PC-3 (cell line): ENCODE results near the gene KRT2. TPM values are rescaled to one million over a fixed set of nuclear protein-coding genes. Genes with fewer than 3 reads are reported as not detected.

ENCODE experiments used
- ATAC-seq: fragments of 200-7000 bp; cut with Tn5 transposase; 2 replicates; pipeline ENCODE4 v1.9.1; 2020; ENCODE audit warnings: mild to moderate bottlenecking, moderate library complexity
- BruUV-seq: library from RNA; stranded (reverse); fragments of 400-500 nt; replicated peaks from 2 replicates; lab custom pipeline; 2021; lab: Mats Ljungman, UMichigan
- CTCF ChIA-PET: fragments of 300-600 bp; sonication (Branson Sonifier 250); formaldehyde crosslinking; loops from one replicate; lab custom pipeline; 2022; ENCODE audit warnings: antibody characterized with exemption; lab: Charles Lee
- POLR2A ChIA-PET: fragments of 300-600 bp; sonication (Branson Sonifier 250); formaldehyde crosslinking; loops from one replicate; lab custom pipeline; 2022; ENCODE audit warnings: antibody characterized with exemption; ENCODE audit not compliant: unreplicated experiment; lab: Charles Lee
- DNase-seq: peaks from one replicate; pipeline ENCODE4 v3.0.0-alpha.2; 2015
- H2AFZ ChIP-seq: fragments of 300-600 bp; sonication (generic); 2 replicates; pipeline ENCODE4 v1.6.0; 2016; ENCODE audit warnings: antibody characterized with exemption, low read length
- H3F3A ChIP-seq: fragments of 300-600 bp; sonication (generic); one replicate; pipeline ENCODE4 v1.6.0; 2017; ENCODE audit warnings: antibody characterized with exemption, low read length, control low read depth, mild to moderate bottlenecking; ENCODE audit not compliant: unreplicated experiment
- H3K27ac ChIP-seq: fragments of 300-600 bp; sonication (generic); 2 replicates; pipeline ENCODE4 v1.5.1; 2016; ENCODE audit warnings: mild to moderate bottlenecking, low read length
- H3K27me3 ChIP-seq: fragments of 300-600 bp; sonication (generic); 2 replicates; pipeline ENCODE4 v1.6.1; 2016; ENCODE audit warnings: low read length, mixed read lengths
- H3K36me3 ChIP-seq: fragments of 300-600 bp; sonication (generic); 2 replicates; pipeline ENCODE4 v1.6.1; 2016; ENCODE audit warnings: low read depth, mixed run types, low read length, mixed read lengths
- H3K4me1 ChIP-seq: fragments of 300-600 bp; sonication (generic); 2 replicates; pipeline ENCODE4 v1.5.1; 2016; ENCODE audit warnings: low read length; ENCODE audit not compliant: insufficient read depth
- H3K4me2 ChIP-seq: fragments of 300-600 bp; sonication (generic); 2 replicates; pipeline ENCODE4 v1.6.0; 2016; ENCODE audit warnings: low read length
- H3K4me3 ChIP-seq: fragments of 300-600 bp; sonication (generic); 2 replicates; pipeline ENCODE4 v1.5.1; 2016; ENCODE audit warnings: mild to moderate bottlenecking, low read length, mixed read lengths
- H3K79me2 ChIP-seq: fragments of 300-600 bp; sonication (generic); 2 replicates; pipeline ENCODE4 v1.6.1; 2017; ENCODE audit warnings: low read length, mixed read lengths
- H3K9ac ChIP-seq: fragments of 300-600 bp; sonication (generic); 2 replicates; pipeline ENCODE4 v1.6.0; 2016; ENCODE audit warnings: mild to moderate bottlenecking, low read length
- H3K9me2 ChIP-seq: fragments of 300-600 bp; sonication (generic); replicated peaks from 2 replicates; pipeline ENCODE4 v1.6.1; 2016; ENCODE audit warnings: mixed run types, low read length, mixed read lengths
- H3K9me3 ChIP-seq: fragments of 300-600 bp; sonication (generic); 2 replicates; pipeline ENCODE4 v1.6.1; 2016; ENCODE audit warnings: low read length, mixed read lengths
- H4K20me1 ChIP-seq: fragments of 300-600 bp; sonication (generic); 2 replicates; pipeline ENCODE4 v1.6.1; 2016; ENCODE audit warnings: low read length, mixed read lengths
- EZH2 ChIP-seq: fragments of 300-600 bp; sonication (generic); IDR thresholded peaks from one replicate; pipeline ENCODE4 v1.6.1; 2017; ENCODE audit warnings: antibody characterized with exemption, mild to moderate bottlenecking, low read length; ENCODE audit not compliant: unreplicated experiment
- EZH2phosphoT487 ChIP-seq: fragments of 300-600 bp; sonication (generic); IDR thresholded peaks from 2 replicates; pipeline ENCODE4 v1.6.1; 2018; ENCODE audit warnings: mild to moderate bottlenecking, antibody characterized with exemption, low read length, borderline replicate concordance
- intact Hi-C: fragments of 100-400 bp; cut with micrococcal nuclease; formaldehyde crosslinking; loops from 2 replicates; pipeline ENCODE4 v1.9.0; 2023
- total RNA-seq: library from RNA; depleted of rRNA; stranded (reverse); fragments of >200 nt; gene quantifications from 2 replicates; pipeline ENCODE4 v1.2.3, GENCODE V29; 2014
- TF ChIP-seq, protein P1 (sequence below): fragments of 300-600 bp; sonication (generic); conservative IDR thresholded peaks from 2 replicates; pipeline ENCODE4 v1.5.1; 2017; ENCODE audit warnings: antibody characterized with exemption, low read depth, mild to moderate bottlenecking, low read length

The KRT2 gene
- total RNA-seq, 1 experiment from 2014 or later = not detected

DNA sequence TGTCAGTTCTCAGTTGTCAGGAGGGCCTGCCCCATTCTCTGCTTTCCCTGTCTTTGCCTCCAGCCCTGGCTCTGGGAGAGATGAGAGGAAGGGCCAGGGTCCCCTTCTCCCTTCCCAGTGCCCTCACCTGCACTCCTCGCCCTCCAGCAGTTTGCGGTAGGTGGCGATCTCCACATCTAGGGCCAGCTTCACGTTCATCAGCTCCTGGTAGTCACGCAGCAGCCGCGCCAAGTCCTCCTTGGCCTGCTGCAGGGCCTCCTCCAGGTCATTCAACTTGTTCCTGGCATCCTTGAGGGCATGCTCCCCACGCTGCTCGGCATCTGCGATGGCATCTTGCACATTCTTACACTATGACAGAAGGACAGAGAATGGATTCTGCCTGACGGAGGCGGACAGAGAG lies 5.4 kb downstream of the KRT2 start:
- H3K4me3 ChIP-seq = no peak overlapping the region
- H3K9me2 ChIP-seq = no peaks in the 10 kb centered on the region
- TF ChIP-seq EZH2phosphoT487 = no peak
- TF ChIP-seq, protein P1, sequence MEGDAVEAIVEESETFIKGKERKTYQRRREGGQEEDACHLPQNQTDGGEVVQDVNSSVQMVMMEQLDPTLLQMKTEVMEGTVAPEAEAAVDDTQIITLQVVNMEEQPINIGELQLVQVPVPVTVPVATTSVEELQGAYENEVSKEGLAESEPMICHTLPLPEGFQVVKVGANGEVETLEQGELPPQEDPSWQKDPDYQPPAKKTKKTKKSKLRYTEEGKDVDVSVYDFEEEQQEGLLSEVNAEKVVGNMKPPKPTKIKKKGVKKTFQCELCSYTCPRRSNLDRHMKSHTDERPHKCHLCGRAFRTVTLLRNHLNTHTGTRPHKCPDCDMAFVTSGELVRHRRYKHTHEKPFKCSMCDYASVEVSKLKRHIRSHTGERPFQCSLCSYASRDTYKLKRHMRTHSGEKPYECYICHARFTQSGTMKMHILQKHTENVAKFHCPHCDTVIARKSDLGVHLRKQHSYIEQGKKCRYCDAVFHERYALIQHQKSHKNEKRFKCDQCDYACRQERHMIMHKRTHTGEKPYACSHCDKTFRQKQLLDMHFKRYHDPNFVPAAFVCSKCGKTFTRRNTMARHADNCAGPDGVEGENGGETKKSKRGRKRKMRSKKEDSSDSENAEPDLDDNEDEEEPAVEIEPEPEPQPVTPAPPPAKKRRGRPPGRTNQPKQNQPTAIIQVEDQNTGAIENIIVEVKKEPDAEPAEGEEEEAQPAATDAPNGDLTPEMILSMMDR = no peak
- TF ChIP-seq EZH2 = no peak
- no peak for ATAC-seq
- H3K27me3 ChIP-seq = peaks cover 34% of the 10 kb centered on the region
- POLR2A ChIA-PET = no interaction called here
- intact Hi-C loops = no loop called here
- H3F3A ChIP-seq = no peaks in the 10 kb centered on the region
- no peak for DNase-seq
- H3K4me1 ChIP-seq = peaks cover 11% of the 10 kb centered on the region
- no peak overlapping the region for H3K9ac ChIP-seq
- CTCF ChIA-PET = interaction anchor here (0.5 kb wide), 1 partner anchor 67 kb away, joined by 4 read pairs; no protein-coding TSS in a partner anchor
- H4K20me1 ChIP-seq = no peaks in the 10 kb centered on the region
- BruUV-seq = no TSS peak
- H2AFZ ChIP-seq = no peak overlapping the region
- no peak overlapping the region for H3K27ac ChIP-seq
- no peaks in the 10 kb centered on the region for H3K79me2 ChIP-seq
- no peaks in the 10 kb centered on the region for H3K36me3 ChIP-seq
- H3K4me2 ChIP-seq = no peak overlapping the region
- no peaks in the 10 kb centered on the region for H3K9me3 ChIP-seq

DNA sequence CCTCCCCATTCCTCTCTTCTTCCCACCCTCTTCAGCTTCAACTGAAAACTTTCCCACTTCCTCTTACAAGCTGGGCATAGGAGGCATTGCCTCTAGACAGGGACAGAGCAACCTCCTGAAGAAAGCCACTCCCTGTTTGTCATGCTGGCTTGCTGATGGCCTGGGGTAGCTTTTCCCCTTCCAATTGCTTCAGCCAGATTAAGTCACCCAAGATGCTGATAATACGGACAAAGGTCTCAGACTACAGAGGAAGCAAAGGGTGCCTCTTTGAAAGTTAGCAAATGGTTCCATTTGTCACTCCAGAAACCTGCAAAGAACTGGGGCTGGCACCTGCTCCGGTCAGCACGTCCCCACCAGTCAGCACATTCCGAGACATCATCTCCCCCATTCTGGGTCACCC lies 6.0 kb downstream of the KRT2 start:
- TF ChIP-seq EZH2phosphoT487 (no peak), EZH2 (no peak)
- TF ChIP-seq, protein P1 = no peak
- BruUV-seq = no TSS peak
- Histone ChIP-seq H3K79me2 (no peaks in the 10 kb centered on the region), H3F3A (no peaks in the 10 kb centered on the region), H3K4me3 (no peak overlapping the region), H3K4me1 (peaks cover 9% of the 10 kb centered on the region), H3K27me3 (peaks cover 41% of the 10 kb centered on the region), H3K9me3 (no peaks in the 10 kb centered on the region), H4K20me1 (no peaks in the 10 kb centered on the region), H3K9me2 (no peaks in the 10 kb centered on the region), H3K27ac (no peak overlapping the region), H2AFZ (no peak overlapping the region), H3K36me3 (no peaks in the 10 kb centered on the region), H3K9ac (no peak overlapping the region), H3K4me2 (no peak overlapping the region)
- ChIA-PET CTCF (no interaction called here), POLR2A (no interaction called here)
- intact Hi-C loops = no loop called here
- ATAC-seq (no peak), DNase-seq (no peak)

DNA sequence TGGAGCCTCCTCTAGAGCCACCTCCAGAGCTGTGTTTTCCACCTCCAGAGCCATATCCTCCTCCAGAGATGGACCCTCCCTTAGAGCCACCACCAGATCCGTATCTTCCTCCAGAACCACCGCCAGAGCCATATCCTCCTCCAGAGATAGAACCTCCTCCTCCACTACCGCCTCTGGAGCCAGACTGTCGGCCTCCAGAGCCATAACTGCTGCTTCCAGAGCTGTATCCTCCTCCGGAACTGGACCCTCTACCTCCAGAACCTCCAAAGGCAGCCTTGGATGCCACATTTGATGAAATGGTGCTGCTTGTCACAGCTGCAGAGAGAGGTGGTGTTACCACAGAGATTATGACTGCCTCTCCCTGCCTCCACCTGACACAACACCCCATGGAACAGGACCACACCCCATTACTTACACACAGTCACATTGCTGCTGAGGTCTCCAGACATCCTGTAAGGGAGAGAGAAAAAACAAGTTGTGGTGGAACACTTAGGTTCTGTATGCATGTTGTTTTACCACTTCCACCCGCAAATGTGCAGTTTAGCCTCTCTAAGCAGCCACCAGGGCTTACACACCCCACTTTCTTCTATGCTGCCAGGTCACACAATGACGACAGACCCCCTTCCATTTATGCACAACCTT lies 6.8 kb downstream of the KRT2 start:
- TF ChIP-seq EZH2 (no peak), EZH2phosphoT487 (no peak)
- TF ChIP-seq, protein P1 = no peak
- ChIA-PET POLR2A (no interaction called here), CTCF (no interaction called here)
- no peak for DNase-seq
- H3K79me2 ChIP-seq = no peaks in the 10 kb centered on the region
- H3K4me3 ChIP-seq = no peak overlapping the region
- no peaks in the 10 kb centered on the region for H3K9me2 ChIP-seq
- no peaks in the 10 kb centered on the region for H3K36me3 ChIP-seq
- no peak overlapping the region for H2AFZ ChIP-seq
- intact Hi-C loops = no loop called here
- H3K4me1 ChIP-seq = 0 out of 2 replicates have a peak, but pooled peaks cover 2% of the 10 kb centered on the region
- no peaks in the 10 kb centered on the region for H4K20me1 ChIP-seq
- no peaks in the 10 kb centered on the region for H3F3A ChIP-seq
- H3K9me3 ChIP-seq = no peaks in the 10 kb centered on the region
- BruUV-seq = no TSS peak
- no peak overlapping the region for H3K9ac ChIP-seq
- H3K27ac ChIP-seq = no peak overlapping the region
- H3K4me2 ChIP-seq = no peak overlapping the region
- H3K27me3 ChIP-seq = peaks cover 42% of the 10 kb centered on the region
- no peak for ATAC-seq
